ENCODE measurements around the gene CYP27A1. TPM values are rescaled to one million over a fixed set of nuclear protein-coding genes. Genes with fewer than 3 reads are reported as not detected.

Gene CYP27A1
- total and polyA plus RNA-seq, 9 of the 15 experiments (the other 6 are each of a cell fraction or from before 2014, with no cell fraction given), result 0.20 TPM; not detected in 8

- CTCF ChIA-PET (ENCODE audit: low intra/inter-chr PET ratio), result no interaction called here
- Histone ChIP-seq H4K20me1 (replicated peaks; ENCODE audit: control insufficient read depth, insufficient read depth, low read length) (no peaks in the 10 kb centered on the region), H3K36me3 (ENCODE audit: control insufficient read depth, insufficient read depth, low read length) (no peaks in the 10 kb centered on the region), H3K4me2 (ENCODE audit: insufficient read depth, low read length) (no peak overlapping the region), H3K4me3 (no peak overlapping the region), H3K27ac (ENCODE audit: extremely low read depth, low read depth, low read length) (no peak overlapping the region), H3K79me2 (ENCODE audit: control insufficient read depth, insufficient read depth, low read length) (no peaks in the 10 kb centered on the region), H3K27me3 (ENCODE audit: control insufficient read depth in 2 of 2, insufficient read depth in 2 of 2, low read length in 2 of 2) (peaks cover 0 to 4% of the 10 kb centered on the region in 2 experiments; a peak in 2 of 5 replicates), H3K9me1 (ENCODE audit: control insufficient read depth, insufficient read depth, low read length) (no peaks in the 10 kb centered on the region), H2AFZ (ENCODE audit: low read depth, low read length) (no peak overlapping the region), H3K4me1 (replicated peaks in 1 of 2; ENCODE audit: control insufficient read depth in 2 of 2, insufficient read depth in 2 of 2, low read length in 2 of 2) (no peaks in the 10 kb centered on the region), H3K9me3 (replicated peaks; ENCODE audit: control insufficient read depth, insufficient read depth, low read depth, low read length) (no peaks in the 10 kb centered on the region), H3K9ac (ENCODE audit: insufficient read depth in 1 of 2, low read depth in 2 of 2, low read length in 2 of 2) (no peak overlapping the region)
- no peak for ATAC-seq
- no TSS peak for BruUV-seq (replicated peaks)
- FAIRE-seq, result no peak
- WGBS (ENCODE audit: insufficient coverage, low coverage, missing lambda C conversion rate), result 4% methylated on average over 2 of the region's 2 CpGs
- TF ChIP-seq TFAP4 (CRISPR knock-in tag; IDR thresholded peaks at IDR 0.05; ENCODE audit: borderline replicate concordance) (no peak), TEAD2 (tag; IDR thresholded peaks at IDR 0.05) (no peak), ZNF134 (CRISPR knock-in tag; conservative IDR thresholded peaks at IDR 0.05) (no peak), ZNF224 (CRISPR knock-in tag; IDR thresholded peaks at IDR 0.05) (no peak)
- TF ChIP-seq, protein P1, sequence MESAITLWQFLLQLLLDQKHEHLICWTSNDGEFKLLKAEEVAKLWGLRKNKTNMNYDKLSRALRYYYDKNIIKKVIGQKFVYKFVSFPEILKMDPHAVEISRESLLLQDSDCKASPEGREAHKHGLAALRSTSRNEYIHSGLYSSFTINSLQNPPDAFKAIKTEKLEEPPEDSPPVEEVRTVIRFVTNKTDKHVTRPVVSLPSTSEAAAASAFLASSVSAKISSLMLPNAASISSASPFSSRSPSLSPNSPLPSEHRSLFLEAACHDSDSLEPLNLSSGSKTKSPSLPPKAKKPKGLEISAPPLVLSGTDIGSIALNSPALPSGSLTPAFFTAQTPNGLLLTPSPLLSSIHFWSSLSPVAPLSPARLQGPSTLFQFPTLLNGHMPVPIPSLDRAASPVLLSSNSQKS (CRISPR knock-in tag; IDR thresholded peaks at IDR 0.05), result no peak
- TF ChIP-seq, protein P2, sequence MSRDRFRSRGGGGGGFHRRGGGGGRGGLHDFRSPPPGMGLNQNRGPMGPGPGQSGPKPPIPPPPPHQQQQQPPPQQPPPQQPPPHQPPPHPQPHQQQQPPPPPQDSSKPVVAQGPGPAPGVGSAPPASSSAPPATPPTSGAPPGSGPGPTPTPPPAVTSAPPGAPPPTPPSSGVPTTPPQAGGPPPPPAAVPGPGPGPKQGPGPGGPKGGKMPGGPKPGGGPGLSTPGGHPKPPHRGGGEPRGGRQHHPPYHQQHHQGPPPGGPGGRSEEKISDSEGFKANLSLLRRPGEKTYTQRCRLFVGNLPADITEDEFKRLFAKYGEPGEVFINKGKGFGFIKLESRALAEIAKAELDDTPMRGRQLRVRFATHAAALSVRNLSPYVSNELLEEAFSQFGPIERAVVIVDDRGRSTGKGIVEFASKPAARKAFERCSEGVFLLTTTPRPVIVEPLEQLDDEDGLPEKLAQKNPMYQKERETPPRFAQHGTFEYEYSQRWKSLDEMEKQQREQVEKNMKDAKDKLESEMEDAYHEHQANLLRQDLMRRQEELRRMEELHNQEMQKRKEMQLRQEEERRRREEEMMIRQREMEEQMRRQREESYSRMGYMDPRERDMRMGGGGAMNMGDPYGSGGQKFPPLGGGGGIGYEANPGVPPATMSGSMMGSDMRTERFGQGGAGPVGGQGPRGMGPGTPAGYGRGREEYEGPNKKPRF (IDR thresholded peaks at IDR 0.05; ENCODE audit: low read depth, low read length), result no peak
- POLR2A ChIA-PET, result no interaction called here
- in situ Hi-C loops (cut with MboI) (no loop called here), intact Hi-C loops (cut with micrococcal nuclease) (no loop called here)
- no peak for DNase-seq (ENCODE audit: extremely low read depth in 1 of 4, low spot score in 3 of 4)
Measured at GRCh38 chr2:218773881-218774280, 8.1 kb upstream of the CYP27A1 start.

Data from K562 (cell line).